Measurements from ENCODE around the gene ZNF18.
A peak's percentile ranks its signal among the peaks of the same experiment; 100 is the strongest.

ZNF18 gene

GRCh38 chr17:11997147-11997971 is at the start of gene ZNF18:
Gene ZNF18, minus strand, starts transcription at chr17:11997475. Its CDS starts 4,646 bp downstream, at chr17:11992829.
- no peak for FAIRE-seq

DNA sequence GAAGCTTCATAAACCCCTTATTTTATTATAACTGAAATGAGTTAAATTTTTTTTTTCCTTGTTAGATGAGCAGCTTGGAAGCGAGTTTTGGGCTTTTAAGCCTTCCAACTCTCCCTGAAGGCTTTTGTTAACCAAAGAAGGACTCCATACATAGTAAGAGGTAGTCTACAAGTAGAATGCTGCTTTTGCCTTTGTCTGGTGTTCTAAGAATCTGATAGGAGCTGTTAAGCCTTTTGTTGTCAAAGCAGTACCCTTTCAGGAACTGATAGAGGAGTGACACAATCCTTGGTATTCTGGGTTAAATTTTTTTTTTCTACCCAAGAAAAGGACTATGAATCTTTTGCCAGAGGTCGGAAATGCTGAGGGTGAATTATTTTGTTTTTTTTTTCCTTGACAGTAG is 49.5 kb upstream of the ZNF18 start:
- no peak for FAIRE-seq

DNA sequence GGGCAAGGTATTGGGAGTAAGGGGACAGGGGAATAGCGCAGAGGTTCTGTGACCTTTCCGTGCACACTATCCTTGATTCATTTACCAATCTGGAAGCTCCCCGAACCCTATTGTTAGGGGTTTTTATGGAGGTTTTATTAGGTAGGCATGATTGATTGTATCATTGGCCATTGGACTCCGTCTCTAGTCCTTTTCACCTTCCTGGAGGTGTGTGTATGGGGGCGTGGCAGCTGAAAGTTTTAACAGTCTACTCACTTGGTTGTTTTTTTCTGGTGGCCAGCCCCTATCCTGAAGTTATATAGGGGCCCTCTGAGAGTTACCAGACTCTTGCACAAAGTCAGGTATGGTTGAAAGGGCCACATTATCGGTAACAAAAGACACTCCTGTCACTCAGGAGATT is 46.4 kb upstream of the ZNF18 start:
- FAIRE-seq = no peak

GRCh38 chr17:12041312-12041711 is 44.0 kb upstream of the ZNF18 start:
- FAIRE-seq = no peak

DNA sequence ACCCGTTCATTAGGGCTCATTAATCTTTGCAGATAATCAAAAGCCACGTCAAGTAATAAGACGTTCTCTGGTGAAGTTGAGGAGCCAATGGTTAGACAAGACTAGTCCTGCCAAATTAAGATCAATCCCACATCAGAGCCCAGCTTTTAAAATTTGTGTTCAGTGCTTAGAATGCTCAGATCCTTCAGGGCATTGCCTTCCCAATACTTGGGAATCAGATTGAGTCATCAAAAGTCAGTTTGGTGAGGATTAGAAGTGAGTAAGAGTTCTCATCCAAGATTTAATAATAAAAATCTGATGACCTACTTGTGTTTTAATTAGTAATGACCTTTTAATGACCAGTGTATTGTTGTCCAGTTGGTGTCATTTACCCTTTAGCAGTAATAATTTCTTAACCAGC is 43.2 kb upstream of the ZNF18 start:
- no peak for FAIRE-seq

DNA sequence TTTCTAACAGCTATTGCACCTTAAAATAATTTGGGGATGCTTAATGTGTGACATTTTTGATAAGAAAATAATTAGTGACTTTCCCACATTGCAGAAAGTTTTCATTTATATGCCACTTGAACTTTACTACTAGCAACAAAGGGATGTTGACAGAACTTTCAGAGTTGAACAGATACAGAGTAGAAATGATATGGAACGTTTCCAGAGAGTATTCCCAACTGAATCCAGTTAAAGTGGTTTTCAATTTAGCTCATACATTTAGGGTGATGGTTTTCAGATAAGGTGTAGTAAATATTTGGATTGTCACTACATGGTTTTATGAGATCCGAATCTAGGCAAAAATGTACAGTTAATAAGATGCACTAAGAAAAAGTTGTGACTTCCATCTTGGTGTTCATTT is 40.7 kb upstream of the ZNF18 start:
- FAIRE-seq = no peak

GRCh38 chr17:12035673-12036072 is 38.4 kb upstream of the ZNF18 start:
- no peak for FAIRE-seq

GRCh38 chr17:12034538-12034937 is 37.3 kb upstream of the ZNF18 start:
- FAIRE-seq = no peak

DNA sequence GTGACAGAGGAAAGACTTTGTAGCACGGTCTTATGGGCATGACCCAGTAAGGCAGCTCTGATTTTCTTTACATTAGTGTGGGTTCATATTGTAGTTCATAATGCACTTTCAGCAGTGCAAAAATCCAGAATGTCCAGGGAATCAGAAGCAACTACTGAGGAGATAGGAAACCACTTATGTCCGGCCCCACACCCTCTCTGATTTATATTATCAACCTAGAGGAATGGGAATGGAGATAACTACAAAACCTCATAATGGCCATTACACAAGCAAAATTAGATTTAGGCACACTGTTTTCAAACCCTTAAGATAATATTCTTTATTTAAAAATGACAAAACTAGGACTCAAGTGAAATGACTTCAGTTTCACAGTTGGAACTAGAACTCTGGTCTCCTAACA is 31.3 kb upstream of the ZNF18 start:
- no peak for FAIRE-seq

GRCh38 chr17:12027658-12028057 is 30.4 kb upstream of the ZNF18 start:
- FAIRE-seq = no peak

DNA sequence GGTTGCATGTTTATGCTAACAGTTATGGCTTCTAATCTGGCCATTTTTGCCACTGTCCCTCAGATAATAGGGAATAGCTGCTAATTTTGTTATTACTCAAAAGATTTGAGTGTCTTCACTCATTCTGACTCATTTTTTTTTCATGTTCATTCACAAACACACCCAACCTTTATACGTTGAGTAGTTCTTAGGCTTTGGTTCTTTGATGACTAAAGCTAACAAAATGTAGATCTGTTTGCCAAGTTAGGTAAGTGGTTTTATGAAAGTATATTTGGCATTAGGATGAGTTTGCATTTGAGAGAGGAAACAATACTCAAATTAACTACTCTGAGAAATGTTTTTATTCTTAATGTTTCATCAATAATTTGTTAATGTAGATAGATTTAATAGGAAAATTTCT is 27.1 kb upstream of the ZNF18 start:
- no peak for FAIRE-seq

DNA sequence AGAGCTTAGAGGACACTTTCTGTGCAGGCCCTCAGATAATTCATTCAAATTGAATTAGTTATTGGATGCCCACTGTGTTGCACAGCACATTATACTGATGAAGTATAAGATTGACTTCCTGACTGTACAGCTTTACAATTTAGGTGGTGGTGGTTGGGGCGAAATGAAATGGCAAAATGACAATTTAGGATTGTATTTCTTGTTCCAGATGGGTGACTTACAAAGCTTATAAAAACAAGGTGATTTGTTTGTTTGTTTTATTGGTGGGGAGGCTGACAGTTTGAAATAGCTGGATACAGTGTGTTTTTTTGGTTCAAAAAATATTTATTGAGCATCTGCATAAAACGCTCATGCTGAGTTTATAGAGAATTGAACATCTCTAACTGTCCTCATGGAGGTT is 25.0 kb upstream of the ZNF18 start:
- no peak for FAIRE-seq

- FAIRE-seq = no peak
Observed at GRCh38 chr17:12021623-12022140, 24.4 kb upstream of the ZNF18 start.

- no peak for FAIRE-seq
Observed at GRCh38 chr17:12020642-12021622, 23.7 kb upstream of the ZNF18 start, which contains the start of gene MAP2K4. Gene MAP2K4, plus strand, starts transcription at chr17:12020877. Its CDS starts 10 bp downstream, at chr17:12020887.

DNA sequence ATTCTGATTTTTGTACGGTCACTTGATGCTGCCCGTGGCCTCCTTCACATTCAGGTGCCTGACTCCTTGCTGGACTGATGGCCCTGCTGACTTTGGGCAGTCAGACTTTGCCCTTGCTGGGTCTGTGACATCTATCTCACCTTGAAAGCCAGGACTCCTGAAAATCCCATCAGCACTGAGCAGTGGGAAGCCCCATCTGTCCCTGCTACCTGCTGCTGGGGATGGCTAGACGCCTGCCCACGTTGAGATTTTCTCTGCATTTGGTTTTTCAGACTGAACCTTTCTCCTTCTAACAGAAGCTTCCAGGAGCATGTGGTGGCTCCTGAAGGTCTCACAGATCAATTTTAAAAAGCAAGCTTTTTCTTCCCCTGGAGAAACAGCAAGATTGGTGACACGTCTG is 10.2 kb upstream of the ZNF18 start:
- no peak for FAIRE-seq

- FAIRE-seq = no peak
Observed at GRCh38 chr17:11999696-12000095, 2.4 kb upstream of the ZNF18 start.

DNA sequence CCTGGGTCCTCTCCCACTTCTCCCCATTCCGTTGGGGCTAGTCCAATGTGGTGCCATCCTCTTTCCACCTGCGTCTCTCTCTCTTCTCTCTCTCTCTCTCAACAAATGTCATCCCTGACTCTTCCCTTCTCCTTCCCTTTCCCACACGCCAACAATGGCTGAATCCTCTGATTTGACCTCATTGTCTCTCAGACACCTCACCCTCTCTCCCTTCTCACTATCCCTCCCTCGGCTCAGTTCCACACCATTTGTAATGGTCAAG is 628 bp upstream of the ZNF18 start:
- no peak for FAIRE-seq

DNA sequence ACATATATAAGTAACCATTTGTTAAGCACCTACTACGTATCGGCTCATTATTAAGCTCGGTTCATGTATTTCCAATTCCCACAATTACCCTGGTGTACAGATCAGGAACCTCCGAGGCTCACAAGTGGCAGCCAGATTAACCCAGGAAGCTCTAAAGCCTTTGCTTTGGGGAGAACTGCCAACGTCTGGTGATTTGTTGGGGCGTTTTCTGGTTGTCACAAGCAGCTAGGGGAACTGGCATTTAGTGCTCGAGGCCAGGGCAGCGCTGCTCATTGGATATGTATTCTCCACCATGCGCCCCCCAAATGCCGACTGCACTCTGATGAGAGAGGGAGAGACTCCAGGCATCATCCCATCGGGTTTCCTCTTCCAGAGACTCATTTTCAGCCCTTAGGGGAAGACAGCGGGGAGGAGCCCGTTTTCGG is 541 bp downstream of the ZNF18 start:
- FAIRE-seq = no peak

GRCh38 chr17:11991461-11991860 is 5.8 kb downstream of the ZNF18 start:
- FAIRE-seq = no peak

- no peak for FAIRE-seq
Observed at GRCh38 chr17:11990363-11990983, 6.8 kb downstream of the ZNF18 start.

GRCh38 chr17:11986942-11987329 is 10.3 kb downstream of the ZNF18 start:
- peak; percentile 80 for FAIRE-seq

- no peak for FAIRE-seq
Observed at GRCh38 chr17:11986179-11986941, 10.9 kb downstream of the ZNF18 start.

DNA sequence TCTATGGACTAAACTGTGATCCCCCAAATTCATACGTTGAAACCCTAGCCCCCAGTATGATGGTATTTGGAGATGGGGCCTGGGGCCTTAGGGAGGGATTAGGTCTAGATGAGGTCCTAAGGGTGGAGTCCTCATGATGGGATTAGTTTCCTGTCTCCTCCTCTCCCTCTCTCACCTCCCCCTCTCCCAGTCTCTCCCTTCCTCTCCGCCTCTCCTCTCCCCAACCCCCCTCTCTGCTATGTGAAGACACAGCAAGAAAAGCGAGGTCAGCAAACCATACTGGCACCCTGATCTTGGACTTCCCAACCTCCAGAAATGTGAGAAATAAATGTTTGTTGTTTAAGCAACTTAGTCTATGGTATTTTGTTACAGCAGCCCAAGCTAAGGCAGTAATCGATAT is 15.4 kb downstream of the ZNF18 start:
- no peak for FAIRE-seq
